HL-60 (cell line): ENCODE results near the gene UBE2E1.
"Not testable (repeated sequence)": the region's sequence is repeated elsewhere in the genome, so short reads cannot be mapped to it uniquely, and the experiment has no call there.

ENCODE experiments used
- DNase-seq, 2 experiments: peaks; one replicate each; pipeline ENCODE4 v3.0.0-alpha.2; 2010 to 2020; ENCODE audit warnings: low read depth in 1 of 2, low spot score in 1 of 2
- H3K27ac ChIP-seq: fragments of 250-450 bp; sonication (Bioruptor Pico); replicated peaks from 2 replicates; pipeline ENCODE4 v1.5.1; 2020; ENCODE audit warnings: mild to moderate bottlenecking, moderate library complexity
- H3K27me3 ChIP-seq: fragments of 250-450 bp; sonication (Bioruptor Pico); 2 replicates; pipeline ENCODE4 v1.5.1; 2021; ENCODE audit warnings: mild to moderate bottlenecking, moderate library complexity; ENCODE audit not compliant: insufficient read depth, poor library complexity, severe bottlenecking
- H3K4me3 ChIP-seq: replicated peaks from 2 replicates; pipeline ENCODE4 v1.5.1; 2011; ENCODE audit warnings: mild to moderate bottlenecking, control low read depth, low read length; ENCODE audit not compliant: insufficient read depth
- CTCF ChIP-seq: IDR thresholded peaks from one replicate; pipeline ENCODE4 v1.5.1; 2011; ENCODE audit warnings: low read length, control low read depth, inconsistent platforms; ENCODE audit not compliant: insufficient read depth
- GABPA ChIP-seq: IDR thresholded peaks from 2 replicates; pipeline ENCODE4 v1.6.1; 2012; ENCODE audit warnings: low read depth
- POLR2AphosphoS5 ChIP-seq: IDR thresholded peaks from 2 replicates; pipeline ENCODE4 v1.6.1; 2012; ENCODE audit warnings: low read depth
- REST ChIP-seq: IDR thresholded peaks from 2 replicates; pipeline ENCODE4 v1.6.1; 2012; ENCODE audit warnings: low read depth; ENCODE audit not compliant: insufficient replicate concordance
- SPI1 ChIP-seq: IDR thresholded peaks from 2 replicates; pipeline ENCODE4 v1.6.1; 2012; ENCODE audit warnings: low read depth, mild to moderate bottlenecking, borderline replicate concordance

The UBE2E1 gene

GRCh38 chr3:23909341-23909740 is 103.6 kb downstream of the UBE2E1 start:
- H3K27me3 ChIP-seq: no peaks in the 10 kb centered on the region
- H3K4me3 ChIP-seq: no peak overlapping the region
- DNase-seq: peak in 1 of 2 experiments; percentile 59
- no peak for TF ChIP-seq REST
- H3K27ac ChIP-seq: no peak overlapping the region

- Histone ChIP-seq H3K4me3 (no peak overlapping the region), H3K27ac (no peak overlapping the region), H3K27me3 (no peaks in the 10 kb centered on the region)
- TF ChIP-seq REST (no peak), GABPA (no peak), SPI1 (no peak), CTCF (no peak), POLR2AphosphoS5 (no peak)
- no peak for DNase-seq
These were observed 105.6 kb downstream of the UBE2E1 start for GRCh38 chr3:23911397-23911796.

GRCh38 chr3:23912335-23912734 is 106.6 kb downstream of the UBE2E1 start:
- H3K4me3 ChIP-seq, DNase-seq, H3K27ac ChIP-seq, H3K27me3 ChIP-seq: not testable (repeated sequence)

GRCh38 chr3:23913182-23913581 is 107.4 kb downstream of the UBE2E1 start:
- Histone ChIP-seq H3K4me3 (no peak overlapping the region), H3K27ac (no peak overlapping the region), H3K27me3 (no peaks in the 10 kb centered on the region)
- DNase-seq: no peak
- TF ChIP-seq REST: no peak
- no peak for TF ChIP-seq CTCF
- no peak for TF ChIP-seq GABPA
- TF ChIP-seq POLR2AphosphoS5: no peak
- no peak for TF ChIP-seq SPI1
